ENCODE results near the gene TPRG1L. TPM values are rescaled to one million over a fixed set of nuclear protein-coding genes. Genes with fewer than 3 reads are reported as not detected.

Gene TPRG1L
- total RNA-seq, 1 donor from 2014 or later: 26.5 TPM

- DNase-seq (no peak), ATAC-seq (ENCODE audit: low read depth) (no peak)
- peaks cover 3% of the 10 kb centered on the region for H3K4me1 Mint-ChIP-seq
- H3K36me3 Mint-ChIP-seq (ENCODE audit: low read depth): no peaks in the 10 kb centered on the region
- H3K27me3 Mint-ChIP-seq: no peaks in the 10 kb centered on the region
- CTCF ChIA-PET: no interaction called here
- intact Hi-C loops (cut with micrococcal nuclease): no loop called here
- POLR2A ChIA-PET: no interaction called here
- H3K4me3 Mint-ChIP-seq: no peak overlapping the region
- no peaks in the 10 kb centered on the region for H3K9me3 Mint-ChIP-seq
- H3K27ac Mint-ChIP-seq: no peak overlapping the region
- no peak for TF ChIP-seq CTCF (IDR thresholded peaks at IDR 0.05)
Observed at GRCh38 chr1:3603156-3603555, 21.7 kb upstream of the TPRG1L start.

GRCh38 chr1:3603571-3604467 is 21.0 kb upstream of the TPRG1L start:
- H3K4me3 Mint-ChIP-seq: no peak overlapping the region
- no peak for TF ChIP-seq CTCF (IDR thresholded peaks at IDR 0.05)
- ATAC-seq (ENCODE audit: low read depth) (no peak), DNase-seq (no peak)
- no peaks in the 10 kb centered on the region for H3K36me3 Mint-ChIP-seq (ENCODE audit: low read depth)
- no peak overlapping the region for H3K27ac Mint-ChIP-seq
- H3K9me3 Mint-ChIP-seq: no peaks in the 10 kb centered on the region
- CTCF ChIA-PET: interaction anchor here (0.6 kb wide), 1 partner anchor 15 kb away, joined by 5 read pairs; no protein-coding TSS in a partner anchor
- H3K4me1 Mint-ChIP-seq: no peaks in the 10 kb centered on the region
- POLR2A ChIA-PET: no interaction called here
- H3K27me3 Mint-ChIP-seq: peaks cover under 1% of the 10 kb centered on the region
- intact Hi-C loops (cut with micrococcal nuclease): no loop called here

- intact Hi-C loops (cut with micrococcal nuclease): no loop called here
- peaks cover 7% of the 10 kb centered on the region for H3K27me3 Mint-ChIP-seq
- DNase-seq: no peak
- POLR2A ChIA-PET: no interaction called here
- no peaks in the 10 kb centered on the region for H3K9me3 Mint-ChIP-seq
- H3K36me3 Mint-ChIP-seq (ENCODE audit: low read depth): no peaks in the 10 kb centered on the region
- no peak overlapping the region for H3K4me3 Mint-ChIP-seq
- H3K27ac Mint-ChIP-seq: no peak overlapping the region
- no peak for TF ChIP-seq CTCF (IDR thresholded peaks at IDR 0.05)
- no peaks in the 10 kb centered on the region for H3K4me1 Mint-ChIP-seq
- ATAC-seq (ENCODE audit: low read depth): no peak
- CTCF ChIA-PET: interaction anchor here (0.6 kb wide), 1 partner anchor 14 kb away, joined by 5 read pairs; no protein-coding TSS in a partner anchor
Observed at GRCh38 chr1:3604468-3604974, 20.3 kb upstream of the TPRG1L start.

GRCh38 chr1:3604997-3605823 is 19.6 kb upstream of the TPRG1L start:
- Mint-ChIP-seq H3K27ac (no peak overlapping the region), H3K27me3 (peaks cover 7% of the 10 kb centered on the region), H3K36me3 (ENCODE audit: low read depth) (no peaks in the 10 kb centered on the region), H3K4me3 (no peak overlapping the region), H3K9me3 (no peaks in the 10 kb centered on the region), H3K4me1 (no peaks in the 10 kb centered on the region)
- CTCF ChIA-PET: no interaction called here
- DNase-seq: no peak
- TF ChIP-seq CTCF (IDR thresholded peaks at IDR 0.05): no peak
- ATAC-seq (ENCODE audit: low read depth): no peak
- intact Hi-C loops (cut with micrococcal nuclease): no loop called here
- POLR2A ChIA-PET: no interaction called here
